GM20431 (cell line): Measurements from ENCODE around the gene KRT81.
"Not testable (repeated sequence)": the region's sequence is repeated elsewhere in the genome, so short reads cannot be mapped to it uniquely, and the experiment has no call there.

ENCODE experiments used
- in situ Hi-C: fragments of 300-500 bp; cut with MseI, MboI; formaldehyde crosslinking; loops from one replicate; pipeline ENCODE4 v1.15.0; 2020; ENCODE audit warnings: low sequenced_read_pairs; ENCODE audit not compliant: unreplicated experiment

Gene KRT81

DNA sequence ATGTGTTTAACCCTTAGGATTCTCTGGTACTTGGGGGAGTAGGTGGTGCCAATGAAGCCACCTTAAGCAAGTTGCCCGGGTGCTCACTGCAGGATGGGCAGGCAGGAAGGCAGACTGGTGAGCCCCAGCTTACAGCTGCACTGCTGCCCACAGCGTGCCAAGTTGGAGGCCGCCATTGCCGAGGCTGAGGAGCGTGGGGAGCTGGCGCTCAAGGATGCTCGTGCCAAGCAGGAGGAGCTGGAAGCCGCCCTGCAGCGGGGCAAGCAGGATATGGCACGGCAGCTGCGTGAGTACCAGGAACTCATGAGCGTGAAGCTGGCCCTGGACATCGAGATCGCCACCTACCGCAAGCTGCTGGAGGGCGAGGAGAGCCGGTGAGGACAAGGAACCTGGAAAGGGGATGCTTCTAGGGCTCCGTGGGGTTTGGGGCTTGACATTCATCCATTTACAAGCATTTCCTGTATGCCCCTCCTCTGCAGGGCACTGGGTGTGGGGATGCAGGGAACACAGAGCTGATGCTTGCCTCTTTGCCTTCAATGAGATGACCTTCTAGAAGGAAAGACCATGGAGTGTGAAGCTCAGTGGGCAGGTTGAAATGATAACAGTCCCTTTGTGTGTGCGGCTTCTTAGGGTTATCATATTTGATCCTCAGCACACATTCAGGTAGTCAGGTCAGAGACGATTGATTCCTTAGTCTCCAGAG is 45.9 kb downstream of the KRT81 start:
- in situ Hi-C loops, result no loop called here

DNA sequence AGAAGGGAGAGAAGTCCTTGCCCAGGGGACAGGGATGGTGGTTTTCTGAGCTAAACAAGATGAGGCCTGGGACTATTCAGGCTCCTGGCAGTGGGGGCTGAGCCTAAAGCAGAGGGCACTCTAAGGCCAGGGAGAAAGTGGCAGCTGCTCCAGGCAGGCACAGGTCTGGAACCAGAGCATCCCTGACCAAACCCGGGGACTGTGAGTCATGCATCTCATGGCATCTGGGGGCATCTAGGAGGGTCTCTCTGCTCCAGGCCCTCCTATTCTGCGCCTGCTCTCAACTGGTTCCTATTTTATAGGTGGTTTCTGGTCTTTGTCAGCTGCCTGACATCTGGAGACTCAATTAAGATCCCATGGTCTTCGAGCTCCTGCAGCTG is 46.7 kb downstream of the KRT81 start:
- in situ Hi-C loops, result no loop called here

DNA sequence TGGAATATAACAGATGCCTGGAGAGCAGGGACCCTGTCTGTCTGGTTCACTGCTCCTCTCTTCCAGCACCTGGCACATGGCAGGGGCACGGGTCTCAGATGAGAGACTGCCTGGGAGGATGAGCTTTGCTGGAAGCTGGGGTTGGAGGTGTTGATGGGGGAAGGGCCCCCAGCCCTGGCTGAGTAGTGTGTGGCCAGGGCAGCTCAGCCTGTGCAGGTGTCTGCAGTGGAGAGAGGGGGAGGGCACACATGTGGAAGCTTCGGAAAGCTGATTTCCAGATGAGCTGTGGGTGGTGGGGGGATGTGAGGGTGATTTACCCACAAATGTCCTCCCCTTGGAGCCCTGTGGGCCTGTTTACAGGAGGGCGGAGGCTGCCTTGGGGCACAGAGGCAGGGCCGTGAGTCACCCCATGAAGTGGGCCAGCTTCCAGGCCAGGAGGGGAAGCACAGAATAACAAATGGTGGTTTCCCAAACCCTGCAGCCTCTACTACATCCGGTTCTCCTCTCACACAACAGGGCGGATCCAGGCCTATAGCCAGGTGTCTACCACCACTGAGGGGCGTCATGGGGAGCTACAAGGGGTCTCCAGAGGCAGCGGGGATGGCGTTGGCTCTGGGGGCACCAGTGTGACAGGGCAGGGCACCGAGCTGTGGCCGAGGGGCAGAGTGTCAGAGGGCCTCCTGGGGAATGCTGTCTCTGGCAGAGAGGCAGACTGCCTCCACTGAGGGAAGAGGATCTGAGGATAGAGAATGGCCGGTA is 47.3 kb downstream of the KRT81 start:
- in situ Hi-C loops, result no loop called here

DNA sequence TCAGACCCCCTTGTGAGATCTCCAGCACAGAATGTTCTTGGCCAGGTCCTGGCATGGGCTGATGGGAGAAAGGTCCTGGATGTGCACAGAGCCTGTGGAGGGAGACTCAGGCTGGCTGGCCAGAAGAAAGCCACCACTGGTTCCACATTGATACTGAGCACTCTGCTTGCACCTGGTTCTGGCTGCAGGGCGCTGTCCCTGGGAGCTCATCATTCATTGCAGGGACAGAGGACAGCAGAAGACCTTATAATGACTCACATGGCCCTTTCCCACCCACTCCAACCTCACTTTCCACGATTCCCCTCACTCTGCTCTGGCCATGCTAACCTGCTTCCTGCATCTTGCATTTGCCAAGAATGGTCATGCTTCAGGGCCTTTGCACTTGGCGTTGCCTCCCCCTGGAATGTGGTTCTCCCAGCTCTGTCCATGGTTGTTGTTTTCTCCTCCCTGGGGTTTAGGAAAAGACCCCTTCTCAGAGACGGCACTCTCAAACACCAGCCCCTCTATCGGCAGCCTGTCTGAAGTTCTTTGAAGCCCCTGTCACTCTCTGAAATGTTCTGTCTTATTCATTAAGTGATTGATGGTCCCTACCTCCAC is 48.0 kb downstream of the KRT81 start:
- in situ Hi-C loops, result no loop called here

DNA sequence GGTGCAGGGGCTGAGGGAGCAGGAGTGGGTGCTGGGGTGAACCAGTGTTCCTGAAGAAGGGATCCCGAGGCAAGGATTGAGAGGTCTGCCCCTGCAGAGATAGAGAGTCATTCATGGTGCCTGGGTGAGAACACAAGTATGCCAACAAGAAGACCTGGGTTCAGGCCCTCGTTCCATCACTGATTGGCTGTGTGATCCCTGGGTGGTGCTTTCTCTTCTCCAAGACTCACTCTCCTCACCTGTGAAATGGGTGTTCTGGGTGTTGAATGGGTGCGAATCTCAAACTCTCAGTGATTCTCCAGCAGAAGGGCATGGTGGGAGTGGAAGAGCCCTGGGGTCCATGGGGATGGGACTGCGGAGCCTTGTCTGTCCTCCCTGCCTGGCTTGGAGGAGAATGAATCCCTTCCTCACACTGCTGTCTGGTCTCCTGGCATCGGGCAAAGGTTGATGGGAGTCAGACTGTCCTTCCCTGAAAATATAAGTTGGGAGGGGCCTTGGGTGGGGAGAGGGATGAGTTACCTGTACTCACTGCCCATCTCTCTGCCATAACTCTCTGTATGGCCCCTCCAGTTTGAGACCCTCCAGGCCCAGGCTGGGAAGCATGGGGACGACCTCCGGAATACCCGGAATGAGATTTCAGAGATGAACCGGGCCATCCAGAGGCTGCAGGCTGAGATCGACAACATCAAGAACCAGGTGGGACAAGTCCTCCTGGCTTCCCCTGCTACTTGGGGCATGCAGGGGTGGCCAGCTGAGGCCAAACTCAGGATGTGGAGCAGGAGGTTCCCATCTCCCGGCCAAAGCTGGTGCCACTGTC is 48.7 kb downstream of the KRT81 start:
- in situ Hi-C loops, result no loop called here

DNA sequence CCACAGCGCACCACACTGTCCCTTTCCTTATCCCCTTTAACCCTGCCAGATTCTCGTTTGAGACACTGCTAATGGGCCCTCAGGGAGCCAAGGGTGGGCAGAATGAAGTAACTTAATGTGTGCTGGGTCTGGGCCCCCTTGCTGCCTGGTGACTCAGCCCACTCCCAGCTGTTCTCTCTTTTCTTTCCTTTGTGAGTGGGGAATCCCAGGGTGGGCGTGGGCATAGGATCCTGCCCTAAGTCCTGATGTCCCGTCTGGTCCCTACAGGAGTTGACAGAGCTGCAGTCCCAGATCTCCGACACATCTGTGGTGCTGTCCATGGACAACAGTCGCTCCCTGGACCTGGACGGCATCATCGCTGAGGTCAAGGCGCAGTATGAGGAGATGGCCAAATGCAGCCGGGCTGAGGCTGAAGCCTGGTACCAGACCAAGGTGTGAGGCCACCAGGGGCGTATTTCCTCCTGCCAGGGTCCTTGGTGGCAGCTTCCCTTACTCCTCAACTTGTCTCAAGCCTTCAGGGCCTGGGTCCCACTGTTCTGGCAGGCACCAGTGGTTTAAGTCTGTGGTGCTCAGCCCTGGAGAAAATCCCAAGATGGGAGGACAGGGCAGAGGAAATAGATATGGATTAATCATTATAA is 50.0 kb downstream of the KRT81 start:
- in situ Hi-C loops, result no loop called here

DNA sequence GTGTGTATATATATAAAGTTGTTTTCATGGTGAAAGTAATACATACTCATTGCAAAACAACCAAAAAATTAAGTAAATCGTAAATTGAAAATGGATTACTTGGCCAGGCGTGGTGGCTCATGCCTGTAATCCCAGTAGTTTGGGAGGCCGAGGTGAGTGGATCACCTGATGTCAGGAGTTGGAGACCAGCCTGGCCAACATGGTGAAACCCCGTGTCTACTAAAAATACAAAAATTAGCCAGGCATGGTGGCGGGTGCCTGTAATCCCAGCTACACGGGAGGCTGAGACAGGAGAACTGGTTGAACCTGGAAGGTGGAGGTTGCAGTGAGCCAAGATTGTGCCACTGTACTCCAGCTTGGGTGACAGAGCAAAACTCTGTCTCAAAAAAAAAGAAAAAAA is 51.1 kb downstream of the KRT81 start:
- in situ Hi-C loops, result not testable (repeated sequence)

DNA sequence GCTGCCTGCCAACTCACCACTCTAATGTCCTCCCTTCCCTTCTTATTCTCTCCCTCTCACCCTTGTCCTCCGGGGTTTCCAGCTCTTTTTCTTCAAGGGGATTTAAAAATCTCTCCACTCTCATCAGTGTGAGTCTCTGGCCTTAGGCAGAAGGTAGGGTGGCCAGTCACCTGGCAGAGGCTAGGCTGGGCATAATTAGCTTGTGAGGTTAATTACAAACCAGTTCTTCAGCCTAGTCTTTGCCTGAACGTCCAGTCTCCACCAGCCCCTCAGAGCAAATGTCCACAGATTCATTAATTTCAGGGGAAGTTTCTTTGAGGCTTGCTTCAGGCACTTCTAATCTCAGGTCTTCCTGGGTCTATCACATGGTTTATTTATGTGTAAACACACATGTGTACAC is 51.6 kb downstream of the KRT81 start:
- in situ Hi-C loops, result no loop called here

DNA sequence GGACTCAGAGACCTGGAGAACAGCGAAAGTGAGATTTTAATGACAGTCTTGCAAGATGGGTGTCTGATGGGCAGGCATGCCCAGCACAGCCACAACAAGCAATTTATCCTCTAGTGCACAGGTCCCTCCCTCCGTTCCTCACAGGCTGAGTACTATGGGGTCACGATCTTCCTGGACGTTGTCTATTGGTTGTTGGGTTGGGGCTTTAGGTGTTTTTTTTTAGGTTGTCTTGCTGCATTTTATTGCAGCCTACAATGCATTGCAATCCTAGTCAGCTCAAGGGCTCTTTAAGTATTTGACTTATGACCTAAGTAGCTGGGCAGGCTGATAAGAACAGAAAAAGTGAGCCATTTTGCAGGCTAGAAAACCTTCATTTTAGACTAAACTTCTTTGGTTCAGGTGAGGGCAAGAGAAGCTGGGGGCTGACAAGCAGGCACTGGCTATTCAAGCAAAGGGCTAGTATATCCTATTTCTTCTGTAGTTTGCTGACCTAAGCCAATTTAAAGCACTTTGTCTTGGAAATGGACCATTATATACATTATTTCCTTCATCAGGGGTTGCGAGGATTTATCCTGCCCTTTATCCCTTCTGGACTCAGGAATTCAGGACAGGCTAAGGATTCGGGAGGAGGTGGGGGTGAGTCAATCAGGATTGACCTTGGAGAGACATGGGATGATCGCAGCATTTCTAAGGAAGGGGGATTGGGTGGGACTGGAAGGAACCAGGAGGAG is 52.3 kb downstream of the KRT81 start:
- in situ Hi-C loops, result no loop called here

DNA sequence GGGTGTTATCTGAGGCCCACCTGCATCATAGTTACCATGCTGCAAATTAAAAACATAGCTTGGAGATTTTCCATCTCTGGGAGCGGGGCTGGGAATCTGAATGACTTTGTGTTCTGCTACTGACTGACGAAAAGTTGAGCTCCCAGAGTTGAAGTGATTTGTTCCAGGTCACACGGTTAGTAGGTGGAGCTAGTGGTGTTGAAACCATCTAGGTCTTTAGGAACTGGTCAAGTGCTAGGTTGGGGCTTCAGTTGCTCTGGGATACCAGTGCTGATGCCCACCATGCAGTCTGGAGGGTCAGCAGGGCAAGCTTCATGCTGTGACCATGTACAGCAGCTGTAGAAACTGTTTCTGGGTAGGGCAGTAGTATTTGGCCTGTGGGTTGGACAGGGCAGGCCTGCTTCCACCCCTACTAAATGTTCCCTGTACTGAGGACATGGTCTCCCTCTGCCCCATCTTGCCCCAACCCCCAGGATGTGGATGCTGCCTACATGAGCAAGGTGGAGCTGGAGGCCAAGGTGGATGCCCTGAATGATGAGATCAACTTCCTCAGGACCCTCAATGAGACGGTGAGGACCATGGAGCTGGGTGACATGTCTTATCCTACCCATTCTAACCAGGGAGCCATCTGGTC is 53.0 kb downstream of the KRT81 start:
- in situ Hi-C loops, result no loop called here

DNA sequence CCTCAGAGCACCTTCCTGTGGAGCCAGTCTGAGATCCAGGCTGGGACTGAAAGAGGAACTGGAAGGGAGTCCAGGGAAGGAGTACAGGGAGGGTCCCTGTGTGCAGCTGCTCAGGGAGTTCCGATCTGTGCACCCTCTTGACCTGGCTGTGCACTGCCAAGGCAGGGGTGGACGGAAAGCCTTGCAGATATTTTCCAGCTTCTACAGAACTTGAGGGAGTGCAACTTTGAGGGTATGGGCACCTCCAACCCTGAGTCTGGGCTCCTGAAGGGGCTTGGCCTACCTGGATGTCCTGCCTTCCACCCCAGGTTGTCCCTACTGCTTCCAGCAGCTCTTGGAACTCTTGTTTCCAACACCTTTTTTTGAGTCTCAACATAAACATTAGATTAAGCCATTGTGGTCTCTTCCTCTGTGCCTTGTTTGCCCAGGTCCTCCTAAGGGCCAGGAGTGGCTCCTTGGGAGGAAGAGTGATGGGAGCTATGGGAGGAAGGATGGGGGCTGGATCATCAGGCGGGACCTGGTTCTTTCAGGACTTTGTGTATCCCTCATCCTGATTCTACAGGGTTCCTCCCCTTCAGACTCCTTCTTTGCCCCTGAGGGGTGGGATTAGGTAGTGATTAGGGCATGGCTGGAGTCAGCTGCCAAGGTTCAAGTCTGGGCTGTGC is 54.8 kb downstream of the KRT81 start:
- in situ Hi-C loops, result no loop called here
